ENCODE measurements around the gene PCDH10. TPM values are rescaled to one million over a fixed set of nuclear protein-coding genes. Genes with fewer than 3 reads are reported as not detected.

PCDH10 gene
- total and polyA plus RNA-seq, 2 donors from 2014 or later = 0.69 to 5.5 TPM

GRCh38 chr4:133136833-133137232 is 12.3 kb upstream of the PCDH10 start:
- no peaks in the 10 kb centered on the region for H3K36me3 ChIP-seq (ENCODE audit: control insufficient read depth in 2 of 3, insufficient read depth in 3 of 3, low read length in 3 of 3)
- no peaks in the 10 kb centered on the region for H3K27me3 ChIP-seq (ENCODE audit: control insufficient read depth, insufficient read depth, low read length)
- intact Hi-C loops (cut with DNase I) = no loop called here
- H3K4me1 ChIP-seq (ENCODE audit: control insufficient read depth in 2 of 3, insufficient read depth in 2 of 3, low read depth in 1 of 3, low read length in 3 of 3) = no peaks in the 10 kb centered on the region
- FAIRE-seq = no peak
- H3K27ac ChIP-seq (ENCODE audit: low read depth in 2 of 2, low read length in 2 of 2) = no peak overlapping the region
- no peak overlapping the region for H3K4me3 ChIP-seq (ENCODE audit: low read length in 3 of 3)
- no peak for TF ChIP-seq CTCF (IDR thresholded peaks at IDR 0.05; ENCODE audit: borderline replicate concordance, extremely low read depth, insufficient read depth)
- no peak overlapping the region for H3K9ac ChIP-seq (ENCODE audit: low read length in 3 of 3)
- no peak for DNase-seq
- no peaks in the 10 kb centered on the region for H3K9me3 ChIP-seq (ENCODE audit: control insufficient read depth in 2 of 3, insufficient read depth in 1 of 3, low read length in 3 of 3)

- DNase-seq (no peak), FAIRE-seq (no peak)
- no peak for TF ChIP-seq CTCF (IDR thresholded peaks at IDR 0.05; ENCODE audit: borderline replicate concordance, extremely low read depth, insufficient read depth)
- no peak overlapping the region for H3K9ac ChIP-seq (ENCODE audit: low read length in 3 of 3)
- H3K36me3 ChIP-seq (ENCODE audit: control insufficient read depth in 2 of 3, insufficient read depth in 3 of 3, low read length in 3 of 3) = no peaks in the 10 kb centered on the region
- no peaks in the 10 kb centered on the region for H3K9me3 ChIP-seq (ENCODE audit: control insufficient read depth in 2 of 3, insufficient read depth in 1 of 3, low read length in 3 of 3)
- H3K4me1 ChIP-seq (ENCODE audit: control insufficient read depth in 2 of 3, insufficient read depth in 2 of 3, low read depth in 1 of 3, low read length in 3 of 3) = no peaks in the 10 kb centered on the region
- H3K27ac ChIP-seq (ENCODE audit: low read depth in 2 of 2, low read length in 2 of 2) = no peak overlapping the region
- no peaks in the 10 kb centered on the region for H3K27me3 ChIP-seq (ENCODE audit: control insufficient read depth, insufficient read depth, low read length)
- intact Hi-C loops (cut with DNase I) = no loop called here
- no peak overlapping the region for H3K4me3 ChIP-seq (ENCODE audit: low read length in 3 of 3)
These were observed 11.5 kb upstream of the PCDH10 start for GRCh38 chr4:133137571-133137970.

- Histone ChIP-seq H3K4me1 (ENCODE audit: control insufficient read depth in 2 of 3, insufficient read depth in 2 of 3, low read depth in 1 of 3, low read length in 3 of 3) (peaks cover 0 to 3% (median 0%) of the 10 kb centered on the region in 3 donors), H3K27me3 (ENCODE audit: control insufficient read depth, insufficient read depth, low read length) (peaks cover 5% of the 10 kb centered on the region), H3K4me3 (ENCODE audit: low read length in 3 of 3) (no peak overlapping the region), H3K9ac (ENCODE audit: low read length in 3 of 3) (no peak overlapping the region), H3K36me3 (ENCODE audit: control insufficient read depth in 2 of 3, insufficient read depth in 3 of 3, low read length in 3 of 3) (no peaks in the 10 kb centered on the region), H3K9me3 (ENCODE audit: control insufficient read depth in 2 of 3, insufficient read depth in 1 of 3, low read length in 3 of 3) (no peaks in the 10 kb centered on the region), H3K27ac (ENCODE audit: low read depth in 2 of 2, low read length in 2 of 2) (no peak overlapping the region)
- TF ChIP-seq CTCF (IDR thresholded peaks at IDR 0.05; ENCODE audit: borderline replicate concordance, extremely low read depth, insufficient read depth) = no peak
- intact Hi-C loops (cut with DNase I) = no loop called here
- DNase-seq (no peak), FAIRE-seq (no peak)
These were observed 5.2 kb upstream of the PCDH10 start for GRCh38 chr4:133143775-133144430.

GRCh38 chr4:133145241-133145640 is 3.9 kb upstream of the PCDH10 start:
- Histone ChIP-seq H3K4me3 (ENCODE audit: low read length in 3 of 3) (no peak overlapping the region), H3K4me1 (ENCODE audit: control insufficient read depth in 2 of 3, insufficient read depth in 2 of 3, low read depth in 1 of 3, low read length in 3 of 3) (peaks cover 3 to 7% (median 4%) of the 10 kb centered on the region in 3 donors), H3K27ac (ENCODE audit: low read depth in 2 of 2, low read length in 2 of 2) (no peak overlapping the region), H3K36me3 (ENCODE audit: control insufficient read depth in 2 of 3, insufficient read depth in 3 of 3, low read length in 3 of 3) (no peaks in the 10 kb centered on the region), H3K27me3 (ENCODE audit: control insufficient read depth, insufficient read depth, low read length) (peaks cover 10% of the 10 kb centered on the region), H3K9ac (ENCODE audit: low read length in 3 of 3) (no peak overlapping the region), H3K9me3 (ENCODE audit: control insufficient read depth in 2 of 3, insufficient read depth in 1 of 3, low read length in 3 of 3) (no peaks in the 10 kb centered on the region)
- FAIRE-seq (no peak), DNase-seq (no peak)
- intact Hi-C loops (cut with DNase I) = no loop called here
- TF ChIP-seq CTCF (IDR thresholded peaks at IDR 0.05; ENCODE audit: borderline replicate concordance, extremely low read depth, insufficient read depth) = no peak

Measured in kidney (tissue), 14 donors.